ENCODE results near the gene VMP1. TPM values are rescaled to one million over a fixed set of nuclear protein-coding genes. Genes with fewer than 3 reads are reported as not detected.
"Not testable (repeated sequence)": the region's sequence is repeated elsewhere in the genome, so short reads cannot be mapped to it uniquely, and the experiment has no call there.

VMP1 gene
- total and polyA plus RNA-seq, 2 of the 4 experiments (the other 2 are of a cell fraction) = 89.8 to 197 TPM

DNA sequence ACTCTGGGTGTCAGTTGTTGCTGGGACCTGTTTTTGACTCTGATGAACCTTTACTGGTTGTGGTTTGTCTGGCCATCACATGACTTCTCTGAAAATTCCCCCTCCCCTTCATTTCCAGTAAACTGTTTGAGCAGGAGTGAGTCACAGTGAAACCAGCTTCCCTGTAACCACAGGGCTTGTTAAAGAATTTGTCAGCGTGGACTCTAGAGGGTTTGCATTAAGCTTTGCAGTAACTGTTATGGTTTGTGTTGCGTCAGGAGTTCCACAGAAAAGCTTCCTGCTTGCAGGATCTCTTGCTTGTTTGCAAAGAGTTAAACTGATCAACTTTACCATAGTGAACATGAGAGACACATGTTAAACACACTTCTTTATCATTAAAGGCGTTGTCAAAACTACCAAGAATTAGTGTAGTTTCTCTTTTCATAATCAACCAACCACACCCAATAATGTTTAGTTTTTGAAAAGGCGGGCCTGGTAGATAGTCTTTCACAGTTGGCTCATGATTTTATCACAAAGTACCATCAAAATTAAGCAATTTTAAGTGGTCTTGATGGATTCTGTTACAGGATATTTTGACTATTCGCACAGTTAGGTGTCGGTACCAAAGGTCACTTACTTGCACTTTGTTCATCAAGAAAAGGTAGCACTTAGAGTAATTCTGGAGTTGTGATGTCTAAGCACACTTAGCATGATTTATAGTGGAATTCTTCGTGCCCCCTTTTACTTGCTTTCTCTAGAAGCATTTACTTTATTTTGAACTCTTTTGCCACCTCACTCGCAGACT lies 79.3 kb downstream of the VMP1 start (continued):
- TF ChIP-seq MXI1 (IDR thresholded peaks at IDR 0.05; ENCODE audit: borderline replicate concordance, low read depth, low read length) = no peak
- TF ChIP-seq RFX5 (IDR thresholded peaks at IDR 0.05; ENCODE audit: low read depth, low read length) = peak; percentile 90
- TF ChIP-seq FOS (IDR thresholded peaks at IDR 0.05; ENCODE audit: low read depth, low read length) = peak; percentile 97

GRCh38 chr17:59789849-59790248 lies 82.4 kb downstream of the VMP1 start:
- H3K27me3 ChIP-seq (ENCODE audit: control insufficient read depth, insufficient read depth, low read length); H3K9me3 ChIP-seq (ENCODE audit: control insufficient read depth, insufficient read depth, low read length); H3K23ac ChIP-seq (ENCODE audit: low read depth, low read length); H4K20me1 ChIP-seq (ENCODE audit: insufficient read depth, low read length); intact Hi-C loops (cut with micrococcal nuclease); H2AK9ac ChIP-seq (replicated peaks; ENCODE audit: low read depth, low read length, poor library complexity); H3K4me3 ChIP-seq (ENCODE audit: insufficient read depth, low read depth, low read length); CTCF ChIA-PET; BruUV-seq (replicated peaks); H3K36me3 ChIP-seq (ENCODE audit: control insufficient read depth, insufficient read depth, low read length); H4K5ac ChIP-seq (ENCODE audit: low read depth, low read length); DNase-seq; dilution Hi-C loops (cut with HindIII; ENCODE audit: low sequenced_read_pairs, unreplicated experiment); H3K4ac ChIP-seq (ENCODE audit: low read depth, low read length); H2BK15ac ChIP-seq (ENCODE audit: low read depth, low read length); H2AFZ ChIP-seq (replicated peaks; ENCODE audit: low read length, poor library complexity); H3K14ac ChIP-seq (replicated peaks; ENCODE audit: low read depth, low read length); POLR2A ChIA-PET (ENCODE audit: unreplicated experiment); ATAC-seq (ENCODE audit: low read depth); H3K56ac ChIP-seq (ENCODE audit: extremely low read depth, insufficient read depth, low read length); H3K4me2 ChIP-seq (ENCODE audit: low read depth, low read length); H3K9ac ChIP-seq (ENCODE audit: low read depth, low read length); H3K9me1 ChIP-seq (ENCODE audit: insufficient read depth, low read length); H2BK20ac ChIP-seq (ENCODE audit: low read depth, low read length); H4K91ac ChIP-seq (ENCODE audit: insufficient read depth, low read depth, low read length); H4K8ac ChIP-seq (ENCODE audit: low read depth in 2 of 2, low read length in 2 of 2): not testable (repeated sequence)
- peak overlapping the region; percentile 27 for H2BK5ac ChIP-seq (ENCODE audit: low read depth, low read length, poor library complexity, severe bottlenecking)
- H2BK120ac ChIP-seq (ENCODE audit: low read depth, low read length) = peak overlapping the region; percentile 54; the same call in 1 of the 2 replicates
- no CpG with 5 or more reads among the region's 8 CpGs for WGBS, 2 experiments (ENCODE audit: extremely low coverage in 2 of 2, insufficient read length in 1 of 2)
- peaks cover 0 to 36% of the 10 kb centered on the region in 2 experiments; a peak in 2 of 4 replicates for H3K79me1 ChIP-seq (ENCODE audit: low read depth in 1 of 2, low read length in 2 of 2)
- peak overlapping the region; percentile 57; the same call in 1 of the 2 replicates for H3K18ac ChIP-seq (ENCODE audit: low read depth, low read length)
- in situ Hi-C loops (cut with MboI; ENCODE audit: low sequenced_read_pairs) = loop anchor here (5.0 kb wide), 1 partner anchor 42 kb away; no protein-coding TSS in a partner anchor
- peak overlapping the region; percentile 33; the same call in 1 of the 2 replicates for H3K27ac ChIP-seq (ENCODE audit: insufficient read depth, low read length)
- peaks cover 15% of the 10 kb centered on the region for H3K4me1 ChIP-seq (ENCODE audit: control insufficient read depth, insufficient read depth, low read length)
- H2AK5ac ChIP-seq (ENCODE audit: low read depth, low read length) = 0 out of 2 replicates have a peak overlapping the region, but pooled peaks have one; percentile 35

DNA sequence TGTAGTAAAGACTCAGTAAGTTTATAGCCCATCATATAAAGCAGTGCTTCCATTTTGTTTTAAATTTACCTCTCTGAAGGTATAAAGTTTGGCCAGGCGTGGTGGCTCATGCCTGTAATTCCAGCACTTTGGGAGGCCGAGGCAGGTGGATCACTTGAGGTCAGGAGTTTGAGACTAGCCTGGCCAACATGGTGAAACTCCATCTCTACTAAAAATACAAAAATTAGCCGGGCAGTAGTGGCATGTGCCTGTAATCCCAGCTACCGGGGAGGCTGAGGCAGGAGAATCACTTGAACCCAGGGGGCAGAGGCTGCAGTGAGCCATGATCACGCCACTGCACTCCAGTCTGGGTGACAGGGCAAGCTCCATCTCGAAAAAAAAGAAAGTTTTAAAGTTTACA lies 83.0 kb downstream of the VMP1 start:
- H3K14ac ChIP-seq (replicated peaks; ENCODE audit: low read depth, low read length); H4K5ac ChIP-seq (ENCODE audit: low read depth, low read length); H2AFZ ChIP-seq (replicated peaks; ENCODE audit: low read length, poor library complexity); H3K9ac ChIP-seq (ENCODE audit: low read depth, low read length); CTCF ChIA-PET; H2BK120ac ChIP-seq (ENCODE audit: low read depth, low read length); H2BK5ac ChIP-seq (ENCODE audit: low read depth, low read length, poor library complexity, severe bottlenecking); ATAC-seq (ENCODE audit: low read depth); H3K27ac ChIP-seq (ENCODE audit: insufficient read depth, low read length); BruUV-seq (replicated peaks); H4K20me1 ChIP-seq (ENCODE audit: insufficient read depth, low read length); in situ Hi-C loops (cut with MboI; ENCODE audit: low sequenced_read_pairs); H3K9me1 ChIP-seq (ENCODE audit: insufficient read depth, low read length); H3K4me2 ChIP-seq (ENCODE audit: low read depth, low read length); H2BK20ac ChIP-seq (ENCODE audit: low read depth, low read length); H3K4ac ChIP-seq (ENCODE audit: low read depth, low read length); H2AK9ac ChIP-seq (replicated peaks; ENCODE audit: low read depth, low read length, poor library complexity); H3K56ac ChIP-seq (ENCODE audit: extremely low read depth, insufficient read depth, low read length); H3K36me3 ChIP-seq (ENCODE audit: control insufficient read depth, insufficient read depth, low read length); intact Hi-C loops (cut with micrococcal nuclease); H2BK15ac ChIP-seq (ENCODE audit: low read depth, low read length); H3K9me3 ChIP-seq (ENCODE audit: control insufficient read depth, insufficient read depth, low read length); dilution Hi-C loops (cut with HindIII; ENCODE audit: low sequenced_read_pairs, unreplicated experiment); H3K4me3 ChIP-seq (ENCODE audit: insufficient read depth, low read depth, low read length); H4K91ac ChIP-seq (ENCODE audit: insufficient read depth, low read depth, low read length); DNase-seq; H3K18ac ChIP-seq (ENCODE audit: low read depth, low read length); H3K23ac ChIP-seq (ENCODE audit: low read depth, low read length); H3K27me3 ChIP-seq (ENCODE audit: control insufficient read depth, insufficient read depth, low read length); H2AK5ac ChIP-seq (ENCODE audit: low read depth, low read length); H4K8ac ChIP-seq (ENCODE audit: low read depth in 2 of 2, low read length in 2 of 2): not testable (repeated sequence)
- POLR2A ChIA-PET (ENCODE audit: unreplicated experiment) = interaction anchor here (0.6 to 0.7 kb wide), 2 partner anchors 10 to 29 kb away, joined by 3 read pairs; no protein-coding TSS in a partner anchor
- WGBS, 2 experiments (ENCODE audit: extremely low coverage in 2 of 2, insufficient read length in 1 of 2) = 100% methylated on average over 2 of the region's 6 CpGs; no CpG with 5 or more reads in 1 of the 2 experiments
- peaks cover 0 to 39% of the 10 kb centered on the region in 2 experiments; a peak in 3 of 4 replicates for H3K79me1 ChIP-seq (ENCODE audit: low read depth in 1 of 2, low read length in 2 of 2)
- H3K4me1 ChIP-seq (ENCODE audit: control insufficient read depth, insufficient read depth, low read length) = peaks cover 11% of the 10 kb centered on the region

All from IMR-90 (cell line).